ENCODE data around the gene RETNLB.

The RETNLB gene, protein sequence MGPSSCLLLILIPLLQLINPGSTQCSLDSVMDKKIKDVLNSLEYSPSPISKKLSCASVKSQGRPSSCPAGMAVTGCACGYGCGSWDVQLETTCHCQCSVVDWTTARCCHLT

DNA sequence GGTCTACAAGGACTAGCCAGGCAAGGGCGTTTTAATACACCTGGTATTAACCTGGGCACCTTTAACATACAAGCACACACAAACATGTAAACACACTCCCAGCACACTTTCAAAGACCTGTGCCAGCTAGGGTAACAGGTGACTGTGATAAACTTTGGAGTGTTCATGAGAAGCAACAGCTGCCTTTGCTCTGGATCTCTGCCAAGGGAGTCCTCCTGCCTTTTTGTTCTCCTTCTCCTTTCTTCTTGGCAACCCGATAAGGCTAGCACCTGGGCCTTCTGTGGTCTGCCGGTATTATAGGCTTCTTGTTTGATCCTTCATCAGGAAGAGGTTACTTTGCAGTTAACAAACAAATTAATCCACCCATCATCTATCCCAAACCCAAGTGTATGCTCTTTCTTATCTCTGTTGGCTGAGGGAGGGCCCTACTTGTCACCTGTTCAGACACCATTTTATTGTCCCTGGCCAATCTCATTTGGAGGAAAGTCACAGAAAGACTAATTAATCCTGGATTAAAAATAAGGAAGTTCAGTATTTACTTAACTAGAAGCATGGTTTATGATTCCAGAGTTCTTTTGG lies at the start of gene RETNLB:
RETNLB (minus strand) TSS at position 7 of the 579 bp plus-strand sequence. CDS start 225 bp downstream, outside the sequence.
- no peak for TF ChIP-seq JUND (IDR thresholded peaks at IDR 0.05; ENCODE audit: low read depth)
- DNase-seq (ENCODE audit: low read depth in 1 of 2, low spot score in 1 of 2), result no peak

DNA sequence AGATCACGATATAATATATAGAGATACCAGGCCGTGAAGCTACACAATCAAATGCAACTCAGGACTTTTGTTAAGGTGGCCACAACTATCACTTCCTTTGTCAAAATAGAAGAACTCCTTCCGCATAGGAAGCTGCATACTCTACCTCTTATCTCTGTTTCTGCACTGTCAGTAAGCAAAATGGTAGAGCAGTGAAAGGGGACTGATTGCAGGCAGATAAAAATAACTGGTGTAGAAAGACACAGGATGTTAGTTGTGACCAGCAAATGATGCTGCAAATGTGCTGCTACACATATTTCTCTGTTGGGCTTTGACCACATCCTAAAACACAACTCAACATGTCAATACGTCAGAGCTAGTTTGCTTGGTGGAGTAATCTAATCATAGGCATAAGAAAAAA lies 49.1 kb upstream of the RETNLB start:
- TF ChIP-seq JUND (IDR thresholded peaks at IDR 0.05; ENCODE audit: low read depth), result no peak
- in situ Hi-C loops (cut with HindIII; ENCODE audit: low pct_unique_long_range_greater_than_20kb, low sequenced_read_pairs), result no loop called here
- DNase-seq (ENCODE audit: low read depth in 1 of 2, low spot score in 1 of 2), result no peak

More for the DNA sequence above, at the start of gene RETNLB:
- in situ Hi-C loops (cut with HindIII; ENCODE audit: low pct_unique_long_range_greater_than_20kb, low sequenced_read_pairs), result no loop called here

DNA sequence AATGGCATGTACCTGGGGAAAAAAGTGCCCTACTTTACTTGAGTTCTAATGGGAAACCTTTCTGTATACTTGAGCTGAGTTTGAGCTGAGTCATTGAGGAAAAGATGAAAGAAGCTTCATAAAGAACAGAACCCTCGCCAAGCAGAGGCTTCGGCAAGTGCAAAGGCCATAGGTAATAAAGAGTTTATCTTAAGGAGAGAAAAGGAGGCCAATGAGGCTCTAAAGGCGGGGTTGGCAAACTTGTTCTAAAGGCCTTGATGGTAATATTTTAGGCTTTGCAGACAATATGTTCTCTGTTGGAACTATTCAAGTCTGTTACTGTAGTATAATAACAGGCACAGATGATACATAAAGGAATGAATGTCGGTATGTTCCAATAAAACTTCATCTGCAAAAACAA lies 47.8 kb upstream of the RETNLB start:
- in situ Hi-C loops (cut with HindIII; ENCODE audit: low pct_unique_long_range_greater_than_20kb, low sequenced_read_pairs), result no loop called here
- no peak for TF ChIP-seq JUND (IDR thresholded peaks at IDR 0.05; ENCODE audit: low read depth)

DNA sequence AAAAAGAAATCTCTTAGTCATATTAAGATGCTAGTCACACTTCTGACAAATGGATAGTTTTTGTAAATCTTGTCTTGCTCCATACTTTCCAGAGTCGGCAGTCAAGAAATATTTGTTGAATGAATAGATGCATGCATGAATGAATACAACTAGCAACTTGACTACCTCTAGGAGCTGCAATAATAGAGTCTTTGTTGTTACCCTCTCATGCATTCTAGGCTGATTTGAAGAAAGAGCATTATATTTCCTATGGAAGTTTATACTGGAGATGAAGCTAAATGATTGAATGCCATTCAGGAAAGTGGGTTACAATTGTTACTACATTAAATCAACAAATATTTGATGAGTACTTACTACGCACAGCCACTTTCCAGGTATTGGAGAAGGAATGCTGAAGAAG lies 47.2 kb upstream of the RETNLB start:
- in situ Hi-C loops (cut with HindIII; ENCODE audit: low pct_unique_long_range_greater_than_20kb, low sequenced_read_pairs), result no loop called here
- no peak for DNase-seq (ENCODE audit: low read depth in 1 of 2, low spot score in 1 of 2)
- TF ChIP-seq JUND (IDR thresholded peaks at IDR 0.05; ENCODE audit: low read depth), result no peak

More for the DNA sequence above, 47.8 kb upstream of the RETNLB start:
- DNase-seq (ENCODE audit: low read depth in 1 of 2, low spot score in 1 of 2), result no peak

DNA sequence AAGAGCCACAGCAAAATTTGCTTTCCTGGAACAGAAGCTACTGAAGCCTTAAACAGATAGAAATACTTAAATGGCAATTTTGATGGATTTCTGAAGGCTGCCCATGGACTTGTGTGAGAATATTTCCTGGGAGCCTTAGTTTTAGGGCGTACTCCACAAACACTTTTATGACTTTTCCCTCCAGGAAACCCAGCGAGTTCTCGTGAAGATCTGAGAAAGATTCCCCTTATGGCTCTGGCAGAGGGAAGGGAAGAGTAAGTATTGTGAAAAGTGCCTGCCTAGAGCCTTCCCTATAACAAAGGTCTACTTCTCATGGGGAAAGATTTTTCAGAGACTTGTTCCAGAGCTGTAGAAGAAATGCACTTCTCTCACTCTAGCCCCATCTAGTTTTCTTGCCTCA lies 34.3 kb upstream of the RETNLB start:
- in situ Hi-C loops (cut with HindIII; ENCODE audit: low pct_unique_long_range_greater_than_20kb, low sequenced_read_pairs), result no loop called here
- no peak for TF ChIP-seq JUND (IDR thresholded peaks at IDR 0.05; ENCODE audit: low read depth)
- no peak for DNase-seq (ENCODE audit: low read depth in 1 of 2, low spot score in 1 of 2)

DNA sequence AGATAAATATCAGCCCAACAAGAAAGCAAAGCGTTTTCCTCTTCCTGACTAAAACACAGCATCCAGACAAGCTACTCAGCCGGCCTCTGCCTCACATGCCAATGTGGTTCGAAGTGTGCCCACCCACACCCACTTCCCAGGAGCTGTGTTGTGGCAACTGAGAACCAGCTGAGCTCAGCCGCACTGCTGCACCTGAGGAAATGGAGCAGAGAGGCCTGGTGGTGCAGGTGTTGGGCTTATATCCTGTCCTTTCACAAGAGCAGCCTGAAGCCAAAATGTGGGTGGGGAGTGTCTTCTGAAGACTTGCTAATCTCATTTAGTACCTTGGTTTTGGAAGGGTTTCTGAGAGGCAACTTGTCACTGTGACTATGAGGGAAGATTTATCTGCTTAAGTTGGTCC lies 23.0 kb upstream of the RETNLB start:
- TF ChIP-seq JUND (IDR thresholded peaks at IDR 0.05; ENCODE audit: low read depth), result no peak
- no peak for DNase-seq (ENCODE audit: low read depth in 1 of 2, low spot score in 1 of 2)
- in situ Hi-C loops (cut with HindIII; ENCODE audit: low pct_unique_long_range_greater_than_20kb, low sequenced_read_pairs), result no loop called here

DNA sequence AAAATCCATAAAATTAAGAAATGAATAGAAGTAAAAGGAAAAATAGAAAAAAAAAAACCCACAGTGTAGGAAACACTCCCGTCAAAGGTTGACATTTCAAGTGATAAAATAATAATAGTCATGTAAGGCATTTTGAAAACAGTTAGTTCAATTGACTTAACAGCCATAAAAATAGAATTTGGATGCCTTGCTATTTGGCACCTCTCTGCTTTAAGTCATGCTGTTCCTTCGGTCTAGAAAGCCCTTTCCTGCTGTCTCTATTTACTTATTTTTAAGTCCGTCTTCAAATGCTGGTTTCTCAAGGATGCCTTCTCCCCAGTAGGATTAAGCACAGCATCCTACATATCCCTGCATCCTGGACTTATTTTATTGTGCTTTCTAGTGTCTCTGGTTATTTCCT lies 22.3 kb upstream of the RETNLB start:
- no peak for DNase-seq (ENCODE audit: low read depth in 1 of 2, low spot score in 1 of 2)
- in situ Hi-C loops (cut with HindIII; ENCODE audit: low pct_unique_long_range_greater_than_20kb, low sequenced_read_pairs), result no loop called here
- TF ChIP-seq JUND (IDR thresholded peaks at IDR 0.05; ENCODE audit: low read depth), result no peak

DNA sequence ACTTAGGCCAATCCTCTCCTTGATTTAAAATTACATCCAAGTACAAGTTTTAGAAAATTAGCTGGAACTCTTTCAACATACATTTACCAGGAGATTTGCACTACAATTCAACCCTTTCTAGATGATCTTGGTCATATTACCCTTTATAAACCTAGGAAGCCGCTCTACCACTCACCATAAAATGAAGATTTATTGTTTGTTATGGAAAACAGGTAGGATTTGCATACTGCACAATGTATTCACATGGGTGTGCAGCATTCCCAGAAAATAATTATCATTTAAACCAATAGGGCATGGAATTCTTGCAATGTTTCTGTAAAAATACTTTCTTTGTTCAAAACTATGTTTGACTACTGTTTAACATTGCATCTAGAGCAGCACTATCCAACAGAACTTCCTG lies 18.4 kb upstream of the RETNLB start:
- in situ Hi-C loops (cut with HindIII; ENCODE audit: low pct_unique_long_range_greater_than_20kb, low sequenced_read_pairs), result no loop called here

DNA sequence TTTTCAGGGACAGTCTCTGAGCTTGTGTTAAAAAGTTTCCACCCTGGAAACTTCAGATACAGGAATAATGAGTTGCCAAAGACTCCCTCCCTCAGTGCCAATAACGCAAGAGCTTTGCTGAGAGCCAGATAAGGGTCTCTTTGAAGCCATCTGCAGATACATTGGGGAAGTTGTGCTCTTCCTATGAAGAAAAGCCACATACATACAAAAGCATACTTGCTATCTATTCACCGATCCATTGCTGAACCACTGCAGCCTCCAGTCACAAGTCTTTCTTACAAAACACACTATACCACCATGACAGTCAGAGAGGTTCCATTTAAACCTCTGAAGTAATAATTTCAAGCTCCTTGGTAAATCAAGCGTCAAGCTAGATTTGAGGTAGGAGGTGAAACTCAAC lies 10.0 kb upstream of the RETNLB start:
- no peak for TF ChIP-seq JUND (IDR thresholded peaks at IDR 0.05; ENCODE audit: low read depth)
- DNase-seq (ENCODE audit: low read depth in 1 of 2, low spot score in 1 of 2), result no peak
- in situ Hi-C loops (cut with HindIII; ENCODE audit: low pct_unique_long_range_greater_than_20kb, low sequenced_read_pairs), result no loop called here

More for the DNA sequence above, 18.4 kb upstream of the RETNLB start:
- DNase-seq (ENCODE audit: low read depth in 1 of 2, low spot score in 1 of 2), result no peak
- TF ChIP-seq JUND (IDR thresholded peaks at IDR 0.05; ENCODE audit: low read depth), result no peak

DNA sequence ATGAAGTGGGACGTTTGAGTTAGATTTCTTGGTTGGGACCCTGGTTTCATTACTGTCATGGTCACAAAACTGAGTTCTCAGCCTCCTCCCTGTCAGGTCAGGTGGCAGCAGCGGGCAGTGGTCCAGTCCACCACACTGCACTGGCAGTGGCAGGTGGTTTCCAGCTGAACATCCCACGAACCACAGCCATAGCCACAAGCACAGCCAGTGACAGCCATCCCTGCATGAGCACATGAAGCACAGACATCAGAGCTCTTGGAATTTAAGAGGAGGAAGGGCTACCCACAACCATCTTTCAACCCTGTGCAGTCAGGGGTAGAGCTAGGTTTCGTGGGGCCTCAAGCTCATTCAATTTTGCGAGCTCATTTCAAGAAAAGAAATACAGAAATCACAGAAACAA lies 1.5 kb downstream of the RETNLB start:
- in situ Hi-C loops (cut with HindIII; ENCODE audit: low pct_unique_long_range_greater_than_20kb, low sequenced_read_pairs), result no loop called here
- DNase-seq (ENCODE audit: low read depth in 1 of 2, low spot score in 1 of 2), result no peak
- no peak for TF ChIP-seq JUND (IDR thresholded peaks at IDR 0.05; ENCODE audit: low read depth)

DNA sequence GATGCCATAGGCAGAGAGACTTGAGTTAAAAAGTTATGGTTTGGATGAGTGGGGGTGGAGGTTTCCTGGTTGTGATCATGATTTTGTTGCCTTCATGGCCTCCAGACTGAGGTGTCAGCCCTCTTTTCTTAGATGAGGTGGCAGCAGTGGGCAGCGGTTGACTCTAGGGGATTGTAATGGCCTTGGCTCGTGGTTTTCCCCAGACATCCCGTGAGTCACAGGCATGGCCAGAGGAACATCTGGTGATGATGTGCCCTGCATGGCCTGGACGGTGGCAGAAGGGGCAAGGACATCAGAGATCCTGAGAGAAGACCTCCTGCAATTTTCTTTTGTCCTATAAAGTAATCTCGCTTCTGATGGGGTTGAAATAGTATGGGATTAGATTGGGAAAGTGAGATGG lies 12.4 kb downstream of the RETNLB start:
- in situ Hi-C loops (cut with HindIII; ENCODE audit: low pct_unique_long_range_greater_than_20kb, low sequenced_read_pairs), result no loop called here
- DNase-seq (ENCODE audit: low read depth in 1 of 2, low spot score in 1 of 2), result no peak
- no peak for TF ChIP-seq JUND (IDR thresholded peaks at IDR 0.05; ENCODE audit: low read depth)

DNA sequence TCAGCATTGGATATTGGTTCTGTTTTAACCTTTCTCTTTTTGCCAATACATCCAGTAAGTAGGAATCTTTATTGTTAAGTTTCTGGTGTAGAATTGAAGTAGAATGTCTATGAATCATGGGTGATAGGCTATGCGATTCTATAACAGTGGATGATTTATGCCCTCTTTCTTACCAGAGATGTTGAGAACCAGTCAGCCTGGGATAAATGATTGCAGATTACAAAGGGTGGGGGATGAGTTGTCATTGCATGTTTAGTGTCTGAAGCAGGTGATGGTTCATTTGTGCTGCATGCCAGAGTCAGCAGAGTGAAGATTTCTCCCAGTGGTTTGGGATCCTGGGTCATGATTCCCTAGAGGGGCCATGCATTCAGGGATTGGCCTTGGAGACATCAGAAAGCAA lies 14.3 kb downstream of the RETNLB start:
- DNase-seq (ENCODE audit: low read depth in 1 of 2, low spot score in 1 of 2), result no peak
- no peak for TF ChIP-seq JUND (IDR thresholded peaks at IDR 0.05; ENCODE audit: low read depth)
- in situ Hi-C loops (cut with HindIII; ENCODE audit: low pct_unique_long_range_greater_than_20kb, low sequenced_read_pairs), result no loop called here

DNA sequence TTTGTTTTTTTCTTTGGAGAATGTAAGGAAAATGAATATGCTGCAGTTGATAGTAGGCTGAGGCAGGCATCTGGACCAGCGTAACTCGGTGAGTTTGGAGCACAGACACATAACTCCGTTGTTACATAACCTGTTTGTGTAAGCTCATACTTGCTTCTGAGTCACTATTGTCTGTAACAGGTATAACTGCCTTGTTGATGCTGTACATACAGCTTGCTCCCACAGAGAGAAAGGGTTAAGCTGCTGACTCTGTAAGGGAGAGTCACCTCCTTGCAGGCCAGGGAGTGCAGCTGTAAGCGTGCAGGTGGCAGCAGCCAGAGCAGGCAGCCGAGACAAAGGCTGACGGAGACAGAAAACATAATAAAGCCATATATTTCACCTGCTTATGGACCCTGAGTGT lies 20.4 kb downstream of the RETNLB start:
- no peak for TF ChIP-seq JUND (IDR thresholded peaks at IDR 0.05; ENCODE audit: low read depth)
- in situ Hi-C loops (cut with HindIII; ENCODE audit: low pct_unique_long_range_greater_than_20kb, low sequenced_read_pairs), result no loop called here
- peak in 1 of 2 experiments; percentile 44 for DNase-seq (ENCODE audit: low read depth in 1 of 2, low spot score in 1 of 2)

DNA sequence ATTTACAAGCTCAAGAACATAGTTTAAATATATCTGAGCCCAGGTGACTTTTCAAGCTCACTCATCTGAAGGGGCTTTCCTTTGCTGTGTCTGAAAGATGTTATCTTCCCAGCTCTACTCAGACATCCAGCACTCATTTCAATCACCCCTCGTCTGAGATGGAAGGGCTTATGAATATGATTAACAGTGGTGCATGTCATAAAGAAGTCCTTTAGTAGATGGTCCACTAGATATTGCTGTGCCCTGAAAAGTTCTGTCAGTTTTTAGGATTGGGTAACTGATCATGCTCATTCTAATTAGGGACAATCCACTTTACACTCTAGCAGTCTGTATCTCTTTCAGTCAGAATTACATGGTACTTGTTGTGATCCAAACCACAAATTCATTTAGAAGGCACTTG lies 28.3 kb downstream of the RETNLB start:
- no peak for TF ChIP-seq JUND (IDR thresholded peaks at IDR 0.05; ENCODE audit: low read depth)
- in situ Hi-C loops (cut with HindIII; ENCODE audit: low pct_unique_long_range_greater_than_20kb, low sequenced_read_pairs), result no loop called here
- no peak for DNase-seq (ENCODE audit: low read depth in 1 of 2, low spot score in 1 of 2)
